HG02885 (cell line): ENCODE data around the gene SEMA5B.
A peak's percentile ranks its signal among the peaks of the same experiment; 100 is the strongest.

Source experiments
- ATAC-seq: cut with Tn5 transposase; IDR thresholded peaks from one replicate; pipeline ENCODE4 v1.9.1; 2021; ENCODE audit warnings: mild to moderate bottlenecking; ENCODE audit not compliant: unreplicated experiment, poor library complexity

SEMA5B gene

GRCh38 chr3:122952520-122952919 is 75.0 kb downstream of the SEMA5B start:
- ATAC-seq, result peak; percentile 68

GRCh38 chr3:122948408-122948807 is 79.2 kb downstream of the SEMA5B start:
- ATAC-seq, result no peak

- ATAC-seq, result no peak
These were observed 79.8 kb downstream of the SEMA5B start for GRCh38 chr3:122947738-122948137.

GRCh38 chr3:122947196-122947595 is 80.4 kb downstream of the SEMA5B start:
- ATAC-seq, result no peak

- no peak for ATAC-seq
These were observed 81.4 kb downstream of the SEMA5B start for GRCh38 chr3:122946185-122946584.

GRCh38 chr3:122945230-122945629 is 82.3 kb downstream of the SEMA5B start:
- ATAC-seq, result no peak

GRCh38 chr3:122944671-122945161 is 82.8 kb downstream of the SEMA5B start:
- no peak for ATAC-seq

GRCh38 chr3:122943828-122944190 is 83.8 kb downstream of the SEMA5B start:
- ATAC-seq, result no peak

GRCh38 chr3:122942937-122943827 is 84.4 kb downstream of the SEMA5B start:
- peak; percentile 62 for ATAC-seq

GRCh38 chr3:122942239-122942638 is 85.3 kb downstream of the SEMA5B start:
- no peak for ATAC-seq

DNA sequence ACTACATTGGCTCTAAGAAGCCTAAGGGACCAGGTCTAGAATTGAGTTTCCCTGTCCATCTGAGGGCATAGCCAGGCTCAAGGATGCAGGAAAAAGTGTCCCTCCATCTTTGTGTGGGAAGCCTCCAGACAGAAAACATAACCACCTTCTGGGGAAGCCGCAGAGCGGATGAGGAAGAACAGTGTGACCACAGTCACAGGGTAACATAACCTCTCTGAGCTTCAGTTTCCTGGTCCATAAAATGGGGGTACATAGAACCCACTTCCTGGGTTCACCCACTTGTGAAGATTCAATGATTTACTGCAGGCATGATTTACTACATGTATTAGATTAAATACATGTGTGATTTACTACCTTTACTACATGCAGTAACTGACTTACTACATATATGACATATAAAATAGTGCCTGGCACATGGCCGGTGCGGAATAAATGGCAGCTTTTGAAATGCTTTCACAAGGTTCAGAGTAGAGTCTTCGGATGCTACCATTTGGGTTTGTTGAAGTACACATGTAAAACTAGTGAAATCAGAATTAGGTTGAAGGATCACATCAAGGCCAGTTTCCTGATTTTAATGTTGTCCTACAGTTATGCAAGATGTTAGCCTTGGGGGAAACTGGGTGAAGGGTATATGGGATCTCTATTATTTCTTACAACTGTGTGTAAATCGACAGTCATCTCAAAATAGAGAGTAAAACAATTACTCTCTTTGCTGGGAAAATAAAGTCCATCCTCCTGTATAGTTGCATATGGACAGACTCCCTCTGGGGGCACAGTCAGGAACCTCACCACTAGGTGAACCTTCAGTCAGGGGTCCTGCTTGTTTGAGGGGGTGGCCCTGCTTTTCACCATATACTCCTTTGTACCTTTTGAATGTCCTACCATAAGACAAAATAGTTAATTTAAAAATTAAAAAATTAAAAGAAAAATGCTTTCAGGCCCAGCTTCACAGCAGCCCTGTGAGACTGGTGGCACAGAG is 86.0 kb downstream of the SEMA5B start:
- ATAC-seq, result no peak

- ATAC-seq, result no peak
These were observed 86.9 kb downstream of the SEMA5B start for GRCh38 chr3:122940628-122941086.

DNA sequence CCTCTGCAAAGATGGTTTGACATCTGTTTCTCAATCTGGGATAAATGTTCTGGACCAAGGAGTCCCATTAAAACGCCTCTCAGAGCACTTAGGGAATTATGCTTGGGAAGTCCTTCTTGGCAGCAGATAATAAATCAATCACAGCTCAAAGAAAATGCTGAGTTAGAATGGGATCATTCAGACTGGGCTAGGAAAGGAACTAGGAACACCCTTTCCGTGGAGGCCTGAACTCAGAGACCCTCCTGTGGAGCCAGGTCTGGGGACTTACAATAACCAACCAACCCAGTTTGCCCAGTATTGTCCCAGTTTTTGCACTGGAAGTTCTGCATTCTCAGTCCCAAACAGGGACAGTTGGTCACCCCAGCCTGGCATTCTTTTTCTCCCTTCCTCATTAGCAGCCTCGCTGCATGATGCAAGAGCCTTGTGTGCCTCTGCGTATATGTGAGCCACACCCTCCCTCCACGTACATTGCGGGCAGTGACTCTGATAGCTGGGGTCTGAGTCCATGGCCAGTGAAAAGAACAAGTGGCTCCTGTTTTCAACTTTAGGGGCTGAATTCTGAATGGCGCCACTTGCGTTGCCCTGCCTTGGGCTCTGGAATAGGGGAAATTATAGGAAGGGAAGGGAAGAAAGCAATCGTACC is 88.7 kb downstream of the SEMA5B start:
- ATAC-seq, result no peak

GRCh38 chr3:122937745-122938144 is 89.8 kb downstream of the SEMA5B start:
- no peak for ATAC-seq

DNA sequence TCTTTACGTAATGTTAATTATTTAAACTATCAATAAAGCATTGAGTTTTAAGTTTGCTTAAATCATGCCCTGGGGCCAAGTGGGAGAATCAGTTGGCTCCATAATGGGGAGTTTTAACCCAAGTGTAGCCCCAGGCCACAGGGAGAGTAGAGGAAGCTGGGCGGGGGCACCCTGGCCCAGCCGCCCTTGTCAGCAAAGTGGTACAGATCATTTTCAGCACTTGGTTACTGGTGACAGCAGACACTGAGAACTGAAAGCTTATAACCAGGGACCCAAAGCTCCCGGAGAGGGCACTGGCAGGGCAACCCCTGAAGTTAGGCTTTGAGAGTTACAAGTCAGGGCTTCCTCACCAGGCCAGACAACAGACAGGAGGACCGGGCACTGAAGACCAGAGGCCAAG is 90.6 kb downstream of the SEMA5B start:
- ATAC-seq, result no peak

- no peak for ATAC-seq
These were observed 91.2 kb downstream of the SEMA5B start for GRCh38 chr3:122936335-122936734.

DNA sequence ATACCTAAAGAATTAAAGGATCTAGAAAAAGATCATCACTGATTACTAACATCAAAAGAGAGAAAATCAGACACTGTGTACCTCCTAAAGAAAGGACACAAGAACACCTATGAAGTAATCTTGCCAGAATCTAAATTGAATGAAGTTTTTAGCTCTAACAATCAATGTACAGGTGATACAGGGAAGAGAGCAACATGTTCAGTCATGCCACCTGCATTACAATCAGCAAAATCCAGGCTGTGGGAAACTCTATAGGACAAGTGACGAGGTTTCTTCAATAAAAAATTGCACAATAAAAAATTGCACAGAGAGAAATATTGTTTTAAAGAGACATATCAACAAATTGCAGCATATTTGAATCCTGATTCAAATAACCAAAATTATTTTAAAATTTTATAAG is 93.3 kb downstream of the SEMA5B start:
- ATAC-seq, result no peak

- no peak for ATAC-seq
These were observed 95.2 kb downstream of the SEMA5B start for GRCh38 chr3:122932251-122932967.

DNA sequence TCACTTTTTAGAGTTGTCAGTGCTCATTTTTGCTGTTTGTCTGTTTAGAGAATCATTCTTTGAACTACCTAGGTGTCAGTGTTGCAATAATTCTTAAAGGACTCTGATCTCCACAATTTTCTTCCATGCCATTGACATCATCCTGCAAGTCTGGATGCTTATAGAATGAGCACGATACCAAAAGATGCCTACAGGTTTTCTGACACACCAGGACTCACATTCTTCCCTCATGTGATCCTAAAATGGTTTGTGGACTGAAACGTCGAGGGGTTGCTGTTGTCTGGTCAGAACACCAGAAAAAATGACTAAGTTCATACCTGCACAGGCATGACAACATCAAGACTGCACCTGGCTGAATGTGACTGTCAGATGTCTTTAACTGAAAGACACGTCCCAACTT is 95.9 kb downstream of the SEMA5B start:
- ATAC-seq, result no peak
